ENCODE measurements around the gene TGM3.

TGM3 gene

DNA sequence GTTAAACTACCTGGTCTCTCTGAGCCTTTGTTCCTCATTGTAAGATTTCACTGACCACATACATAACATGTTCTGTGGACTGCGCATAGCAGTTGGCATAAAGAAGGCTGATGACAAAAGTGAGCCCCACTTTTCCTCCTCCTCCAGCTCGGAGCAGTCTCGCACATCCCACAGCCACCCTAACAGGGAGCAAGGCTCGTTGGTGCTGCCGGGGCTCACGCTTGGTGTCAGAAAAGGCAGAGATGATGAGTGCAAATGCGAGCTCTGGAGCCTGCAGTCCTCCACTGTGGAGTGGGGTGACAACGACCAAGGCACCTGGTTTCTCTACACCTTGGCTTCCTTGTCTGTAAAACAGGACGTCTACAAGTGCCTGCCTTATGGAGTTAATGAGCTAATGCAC, 9.7 kb downstream of the TGM3 start:
- no peak for DNase-seq (ENCODE audit: low spot score)

DNA sequence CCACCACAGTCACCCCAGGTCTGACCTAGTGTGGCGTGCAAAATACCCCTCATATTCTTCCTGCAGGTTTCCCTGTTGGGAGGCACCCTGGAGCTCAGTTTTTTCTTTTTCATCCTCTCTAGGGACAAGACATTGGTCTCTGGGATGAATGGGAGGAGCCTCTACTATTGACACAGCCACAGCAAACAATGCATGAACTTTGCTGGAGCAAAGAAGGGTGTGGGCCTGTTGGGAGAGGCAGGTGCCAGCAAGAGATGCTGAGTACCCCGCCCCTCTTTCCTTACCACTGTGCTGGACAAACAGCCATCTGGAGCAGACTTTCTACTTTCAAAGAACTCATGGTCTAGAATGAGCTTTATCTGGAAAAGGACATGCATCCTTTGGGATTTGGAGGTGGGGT, 10.1 kb downstream of the TGM3 start:
- no peak for DNase-seq (ENCODE audit: low spot score)

DNA sequence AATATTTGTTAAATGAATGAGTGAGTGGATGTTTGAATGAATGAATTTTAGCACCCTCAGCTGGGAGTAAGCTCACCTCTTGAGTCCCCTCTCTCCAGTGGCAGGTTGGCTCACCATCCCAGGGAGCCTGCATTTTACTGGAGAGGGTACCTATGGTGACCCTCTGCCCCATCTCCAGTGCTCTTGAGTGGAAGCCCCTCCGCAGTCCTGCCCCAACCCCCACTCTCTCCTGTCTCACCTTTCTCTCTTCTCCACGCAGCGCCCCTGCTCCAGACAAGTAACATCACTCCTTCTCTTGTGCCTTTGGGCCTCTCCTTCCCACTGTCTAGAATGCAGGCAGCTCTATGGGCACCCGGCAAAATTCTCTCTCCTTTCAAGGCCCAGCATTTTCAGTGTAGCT, 11.3 kb downstream of the TGM3 start:
- DNase-seq (ENCODE audit: low spot score): no peak

DNA sequence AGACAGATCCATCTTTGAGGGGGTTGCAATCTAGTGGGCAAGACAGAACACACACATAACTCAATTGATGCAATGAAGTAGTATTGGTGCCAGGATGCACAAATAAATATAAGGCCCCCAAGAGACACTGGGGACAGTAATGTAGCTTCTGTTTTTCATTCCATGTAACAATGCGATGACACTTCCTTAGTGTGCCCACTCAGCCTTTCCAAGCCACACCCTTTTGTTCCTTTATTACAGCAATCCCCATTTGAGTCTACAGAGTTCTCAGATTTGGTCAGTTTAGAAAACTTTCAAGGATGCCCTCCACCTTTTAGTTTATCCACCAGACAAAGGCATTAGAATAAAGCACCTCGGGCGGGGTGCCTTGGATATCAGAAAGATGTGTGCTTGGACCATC, 15.5 kb downstream of the TGM3 start:
- DNase-seq (ENCODE audit: low spot score): no peak

DNA sequence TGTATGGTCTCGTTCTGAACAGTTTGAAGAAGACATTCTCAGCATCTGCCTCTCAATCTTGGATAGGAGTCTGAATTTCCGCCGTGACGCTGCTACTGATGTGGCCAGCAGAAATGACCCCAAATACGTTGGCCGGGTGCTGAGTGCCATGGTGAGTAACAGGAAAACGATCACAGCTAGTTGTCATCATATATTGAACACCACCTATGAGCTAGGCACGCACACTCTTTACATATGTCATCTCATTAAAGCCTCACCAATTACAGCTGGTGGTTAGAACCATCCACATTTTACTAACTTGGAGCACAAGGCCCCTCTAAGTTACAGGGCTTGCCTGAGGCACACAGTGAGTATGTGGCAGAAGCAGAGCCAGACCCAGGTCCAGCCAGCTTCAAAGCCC, 17.1 kb downstream of the TGM3 start:
- DNase-seq (ENCODE audit: low spot score): no peak

DNA sequence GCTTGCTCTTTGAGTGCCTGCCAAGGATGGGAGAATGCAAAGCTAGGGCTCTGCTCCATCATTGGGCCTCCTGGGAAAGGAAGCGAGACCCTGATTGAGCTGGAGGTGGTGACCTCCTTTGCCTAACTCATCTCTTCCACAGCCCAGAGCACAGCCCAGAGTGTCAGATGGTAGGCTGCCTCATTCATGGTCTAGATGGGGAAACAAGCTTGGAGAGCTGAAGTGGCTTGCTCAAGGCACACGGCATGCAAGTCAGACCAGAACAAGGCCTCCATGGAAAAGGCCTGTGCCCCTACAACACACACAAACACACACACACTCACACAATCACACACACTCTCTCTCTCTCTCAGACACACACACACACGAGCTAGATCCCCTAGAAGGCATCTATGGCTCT, 17.5 kb downstream of the TGM3 start:
- no peak for DNase-seq (ENCODE audit: low spot score)

DNA sequence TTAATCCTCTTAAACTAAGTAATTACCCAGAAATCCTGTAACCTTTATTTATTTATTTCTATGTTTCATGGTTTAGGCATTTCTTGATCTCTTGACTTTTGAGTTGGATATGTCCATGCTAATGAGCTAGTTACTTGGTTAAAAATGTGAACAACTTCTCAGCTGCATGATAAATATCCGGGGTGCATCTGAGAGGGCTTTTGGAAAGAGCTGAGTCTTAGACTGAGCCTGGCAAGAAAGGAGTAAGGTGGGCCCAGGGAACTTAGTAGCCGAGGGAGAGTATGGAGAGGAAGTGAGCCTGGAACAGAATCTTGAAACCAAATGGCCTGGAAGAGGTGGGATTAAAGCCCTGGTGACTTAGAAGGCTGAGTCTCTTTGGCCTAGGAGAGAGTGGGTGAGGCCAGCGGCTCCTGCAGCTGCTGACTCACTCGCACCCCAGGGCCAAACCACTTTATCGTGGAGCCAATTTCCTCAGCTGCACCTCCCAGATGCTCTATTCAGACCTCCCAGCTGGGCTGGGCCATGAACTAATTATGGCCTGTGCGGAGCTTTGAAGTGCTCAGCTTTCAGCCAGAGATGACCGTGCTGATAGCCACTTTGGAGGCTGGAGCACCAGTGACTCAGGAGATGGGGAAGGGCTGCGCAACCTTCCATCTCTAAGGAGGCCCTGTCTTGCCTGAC, 19.1 kb downstream of the TGM3 start:
- DNase-seq (ENCODE audit: low spot score): peak; percentile 48

DNA sequence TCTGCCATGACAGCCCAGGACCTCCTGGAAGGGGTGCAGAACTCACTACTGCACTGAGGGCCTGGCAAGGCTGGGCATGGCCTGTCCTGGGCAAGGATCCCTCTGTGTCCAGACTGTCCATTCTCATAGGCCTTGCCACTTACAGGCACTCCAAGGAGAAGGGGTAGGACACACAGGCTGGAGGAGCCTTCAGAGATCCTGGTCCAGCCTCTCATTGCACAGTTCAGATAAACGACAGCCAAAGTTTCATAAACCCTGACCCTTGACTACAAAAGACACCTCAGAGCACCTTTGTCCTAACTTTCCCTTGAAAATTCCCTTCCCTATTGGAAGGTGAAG, 19.6 kb downstream of the TGM3 start:
- DNase-seq (ENCODE audit: low spot score): no peak

DNA sequence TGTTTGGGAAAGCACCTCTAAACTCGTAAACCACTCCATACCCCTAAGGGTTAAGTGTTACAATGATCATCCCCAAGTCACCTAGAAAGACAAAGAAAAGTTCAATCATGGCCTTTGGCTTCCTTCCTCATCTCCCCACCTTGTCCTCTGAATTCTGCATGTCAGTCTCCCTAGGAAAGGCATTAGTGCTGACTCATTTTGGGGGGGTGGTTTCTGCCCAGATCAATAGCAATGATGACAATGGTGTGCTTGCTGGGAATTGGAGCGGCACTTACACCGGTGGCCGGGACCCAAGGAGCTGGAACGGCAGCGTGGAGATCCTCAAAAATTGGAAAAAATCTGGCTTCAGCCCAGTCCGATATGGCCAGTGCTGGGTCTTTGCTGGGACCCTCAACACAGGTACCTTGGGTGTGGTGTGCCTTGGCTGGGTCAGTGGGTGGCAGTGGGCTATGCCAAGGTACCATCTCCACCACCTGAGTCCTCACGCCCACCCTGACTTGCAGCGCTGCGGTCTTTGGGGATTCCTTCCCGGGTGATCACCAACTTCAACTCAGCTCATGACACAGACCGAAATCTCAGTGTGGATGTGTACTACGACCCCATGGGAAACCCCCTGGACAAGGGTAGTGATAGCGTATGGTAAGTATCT, 21.2 kb downstream of the TGM3 start:
- DNase-seq (ENCODE audit: low spot score): no peak

DNA sequence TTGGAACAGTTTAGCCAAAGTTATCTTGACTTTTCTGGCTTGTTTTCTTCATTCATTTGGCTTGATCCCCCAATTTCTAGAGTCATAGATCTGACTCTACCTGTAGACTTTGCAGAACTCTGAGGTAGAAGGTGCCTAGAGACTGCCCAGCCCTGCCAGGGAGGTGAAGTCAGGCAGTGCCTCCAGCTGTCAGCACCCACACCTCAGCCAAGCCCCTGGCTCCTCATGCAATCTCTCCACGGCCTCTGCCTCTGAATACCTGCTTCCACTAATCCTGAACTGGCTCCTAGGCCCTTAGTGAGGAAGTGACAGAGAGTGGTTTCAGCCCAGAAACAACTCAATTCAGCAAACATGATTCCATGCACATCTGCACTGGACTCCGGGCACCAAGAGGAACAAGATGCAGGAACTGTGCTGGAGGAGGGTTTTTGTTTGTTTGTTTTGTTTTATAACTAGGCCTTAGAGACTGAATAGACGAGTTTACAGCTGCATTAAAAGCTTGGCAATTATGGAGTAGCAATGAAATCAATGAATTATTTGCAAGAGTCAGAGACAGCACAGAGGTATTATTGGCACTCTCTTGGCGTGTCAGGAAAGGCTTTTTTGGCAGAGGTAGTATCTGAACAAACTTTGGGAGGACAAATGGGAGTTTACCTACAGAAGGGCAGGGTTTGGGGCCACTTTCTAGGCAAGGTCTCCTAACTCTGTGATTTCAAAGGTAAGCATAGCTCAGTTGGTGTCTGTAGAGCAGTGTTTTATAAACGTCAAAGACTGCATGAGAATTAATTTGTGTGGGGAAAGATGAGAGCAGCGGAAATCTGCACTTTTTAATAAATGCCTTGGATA, 25.2 kb downstream of the TGM3 start:
- no peak for DNase-seq (ENCODE audit: low spot score)

DNA sequence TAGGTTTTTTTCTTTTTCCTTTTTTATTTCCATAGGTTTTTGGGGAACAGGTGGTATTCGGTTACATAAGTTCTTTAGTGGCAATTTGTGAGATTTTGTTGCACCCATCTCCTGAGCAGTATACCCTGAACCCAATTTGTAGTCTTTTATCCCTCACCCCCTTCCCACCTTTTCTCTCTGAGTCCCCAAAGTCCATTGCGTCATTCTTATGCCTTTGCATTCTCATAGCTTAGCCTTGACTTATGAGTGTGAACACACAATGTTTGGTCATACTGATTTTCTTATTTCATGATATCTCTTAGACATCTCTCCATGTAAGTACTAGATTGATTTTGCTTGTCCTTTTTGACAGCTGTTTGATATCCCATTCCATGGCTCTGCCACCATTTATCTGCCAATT, 27.2 kb downstream of the TGM3 start:
- no peak for DNase-seq (ENCODE audit: low spot score)

DNA sequence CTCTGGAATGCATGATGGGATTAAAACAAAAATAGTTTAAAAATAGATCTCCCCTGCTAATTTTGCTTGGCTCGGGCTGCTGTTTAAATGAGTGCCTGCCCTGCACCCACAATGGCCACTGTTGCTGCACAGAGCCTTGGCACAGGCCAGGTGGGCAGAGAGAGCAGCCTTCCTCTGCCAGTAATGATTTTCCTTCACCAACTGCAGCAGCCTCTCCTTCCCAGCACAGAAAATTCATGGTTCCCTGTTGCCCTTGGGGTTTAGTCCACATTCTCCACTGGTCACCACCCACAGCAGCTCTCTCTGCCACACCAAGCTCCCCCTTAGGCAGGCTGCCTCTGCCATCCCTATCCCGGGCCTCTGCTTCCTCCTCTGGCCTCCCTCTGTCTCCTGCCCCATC, 30.2 kb downstream of the TGM3 start:
- DNase-seq (ENCODE audit: low spot score): no peak

DNA sequence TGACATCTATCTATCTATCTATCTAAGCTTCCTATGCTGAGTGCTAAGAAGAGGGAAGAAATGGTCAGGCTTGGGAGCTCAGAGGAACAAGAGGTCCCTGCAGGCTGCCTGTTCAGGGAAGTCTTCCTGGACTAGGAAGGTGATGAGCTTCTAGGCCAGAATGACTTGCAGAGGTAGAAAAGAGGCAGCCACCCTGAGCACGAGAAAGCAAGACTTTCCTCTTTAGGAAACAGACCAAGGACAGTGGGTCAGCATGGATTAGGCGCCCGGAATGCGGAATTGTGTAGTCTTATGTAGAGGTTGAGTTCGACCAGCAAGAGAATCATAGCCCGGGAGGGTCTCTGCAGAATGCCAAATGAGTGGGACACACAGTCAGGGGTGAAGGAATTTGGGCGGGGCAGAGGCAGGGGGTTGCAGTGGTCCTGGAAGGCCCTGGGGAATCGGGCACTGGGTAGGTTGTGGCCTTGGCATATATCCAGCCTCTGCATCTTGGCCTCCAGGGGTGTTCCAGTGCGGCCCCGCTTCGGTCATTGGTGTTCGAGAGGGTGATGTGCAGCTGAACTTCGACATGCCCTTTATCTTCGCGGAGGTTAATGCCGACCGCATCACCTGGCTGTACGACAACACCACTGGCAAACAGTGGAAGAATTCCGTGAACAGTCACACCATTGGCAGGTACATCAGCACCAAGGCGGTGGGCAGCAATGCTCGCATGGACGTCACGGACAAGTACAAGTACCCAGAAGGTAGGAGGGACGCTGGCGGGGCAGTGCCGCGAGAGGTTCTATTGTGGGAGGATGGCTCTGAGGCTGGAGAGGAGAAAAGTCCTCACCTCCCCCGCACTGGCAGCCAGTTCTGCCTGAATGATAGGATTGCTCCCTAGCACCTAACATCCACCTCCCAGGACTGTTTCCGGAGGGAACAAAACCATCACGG, 32.1 kb downstream of the TGM3 start:
- no peak for DNase-seq (ENCODE audit: low spot score)

DNA sequence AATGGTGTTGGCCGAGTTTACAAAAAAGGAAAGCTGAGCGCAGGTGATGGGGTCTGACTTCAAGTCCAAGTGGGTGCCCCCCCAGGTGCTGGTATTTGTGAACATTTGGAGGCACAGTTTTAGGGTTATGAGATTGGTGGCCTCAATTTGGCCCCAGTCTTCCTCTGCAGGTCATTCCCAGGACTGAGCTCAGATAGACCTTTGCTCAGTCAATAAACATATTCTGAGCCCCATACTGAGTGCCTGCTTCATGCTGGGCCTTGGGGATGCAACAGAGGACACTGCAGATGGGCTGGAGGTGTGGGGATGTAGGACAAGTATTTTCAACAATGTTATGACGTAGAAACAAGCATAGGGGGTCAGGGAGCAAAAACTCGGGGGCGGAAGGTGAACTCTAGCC, 33.5 kb downstream of the TGM3 start:
- DNase-seq (ENCODE audit: low spot score): no peak

DNA sequence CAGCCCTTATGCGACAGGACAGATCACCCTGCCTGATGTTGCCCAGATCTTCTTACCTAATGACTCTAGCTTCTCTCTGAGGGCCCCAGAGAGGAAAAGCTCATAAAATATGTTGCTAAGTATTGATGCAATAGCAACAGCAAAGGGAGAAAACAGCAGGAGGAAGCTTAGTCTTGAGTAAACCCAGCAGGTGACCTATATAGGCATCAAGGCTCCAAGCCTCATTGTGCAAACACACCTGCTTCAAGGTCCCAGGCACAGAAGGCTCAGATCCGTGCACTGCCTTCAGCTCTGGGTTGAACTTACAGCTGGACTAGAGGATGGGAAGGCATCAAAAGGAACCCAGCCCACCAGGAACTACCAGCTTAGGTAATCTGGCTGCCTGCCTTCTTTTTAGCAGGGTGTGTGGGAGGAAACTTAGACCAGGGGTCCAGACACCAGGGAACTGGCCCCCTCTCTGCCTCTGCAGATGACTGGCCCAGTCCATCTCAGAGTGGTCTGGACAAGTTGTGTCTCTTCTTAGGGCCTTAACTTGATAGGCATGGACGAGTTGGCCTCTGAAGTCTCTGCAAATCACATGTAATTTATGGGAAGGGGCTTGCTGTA, 34.4 kb downstream of the TGM3 start:
- DNase-seq (ENCODE audit: low spot score): no peak

DNA sequence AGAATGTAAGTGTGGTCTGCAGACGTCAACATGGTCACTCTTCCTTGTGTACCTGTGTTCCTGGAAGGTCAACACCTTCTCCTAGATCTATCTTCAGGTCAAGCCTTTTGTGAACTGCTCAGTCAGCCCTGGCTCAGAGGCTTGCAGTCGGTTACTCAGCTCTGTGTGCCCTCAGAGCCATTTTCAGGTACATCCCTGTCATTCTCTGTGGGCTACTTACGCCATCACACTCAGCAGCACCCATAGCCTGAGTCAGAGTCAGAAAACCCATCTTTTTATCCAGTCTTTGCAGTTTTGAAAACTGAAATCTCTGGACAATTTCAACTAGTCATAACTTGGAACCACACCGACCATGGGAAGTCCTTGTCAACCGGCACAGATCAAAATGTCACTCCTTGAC, 35.3 kb downstream of the TGM3 start:
- no peak for DNase-seq (ENCODE audit: low spot score)

DNA sequence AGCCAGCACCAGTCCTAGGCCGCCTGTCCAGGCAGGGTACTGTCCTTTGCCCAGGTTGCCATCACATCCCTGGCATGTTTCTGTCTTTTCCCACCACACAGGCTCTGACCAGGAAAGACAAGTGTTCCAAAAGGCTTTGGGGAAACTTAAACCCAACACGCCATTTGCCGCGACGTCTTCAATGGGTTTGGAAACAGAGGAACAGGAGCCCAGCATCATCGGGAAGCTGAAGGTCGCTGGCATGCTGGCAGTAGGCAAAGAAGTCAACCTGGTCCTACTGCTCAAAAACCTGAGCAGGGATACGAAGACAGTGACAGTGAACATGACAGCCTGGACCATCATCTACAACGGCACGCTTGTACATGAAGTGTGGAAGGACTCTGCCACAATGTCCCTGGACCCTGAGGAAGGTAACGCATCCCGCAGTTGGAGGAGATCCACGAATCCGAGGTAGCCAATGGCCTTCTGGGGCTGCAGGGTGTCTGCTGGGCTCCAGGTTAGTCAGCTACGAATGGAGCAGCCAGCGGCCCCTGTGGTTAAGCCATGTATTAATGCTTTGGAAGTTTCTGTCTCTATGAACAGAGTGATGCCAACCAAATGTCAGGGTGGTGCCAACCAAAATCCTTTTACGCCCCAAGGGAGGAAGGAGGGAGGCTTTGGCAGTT, 36.2 kb downstream of the TGM3 start:
- no peak for DNase-seq (ENCODE audit: low spot score)

DNA sequence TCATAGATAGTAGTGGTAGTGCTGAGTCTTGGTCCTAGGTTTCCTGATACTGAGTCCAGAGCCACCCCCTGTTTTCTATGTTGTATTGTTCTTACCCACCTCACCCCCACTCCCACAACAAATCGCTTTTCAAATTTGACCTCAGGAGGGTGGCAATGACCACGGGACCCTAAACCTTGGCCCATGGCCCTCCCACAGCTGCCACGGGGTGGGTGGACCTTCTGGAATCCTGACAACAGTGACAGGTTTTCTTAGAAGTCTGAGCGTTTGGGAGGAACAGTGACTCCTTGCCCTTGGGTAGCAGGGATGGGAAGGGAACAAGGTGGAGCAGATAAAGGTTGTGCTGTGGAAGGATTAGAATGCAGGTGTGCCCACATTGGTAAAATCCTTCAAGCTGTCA, 36.9 kb downstream of the TGM3 start:
- no peak for DNase-seq (ENCODE audit: low spot score)

DNA sequence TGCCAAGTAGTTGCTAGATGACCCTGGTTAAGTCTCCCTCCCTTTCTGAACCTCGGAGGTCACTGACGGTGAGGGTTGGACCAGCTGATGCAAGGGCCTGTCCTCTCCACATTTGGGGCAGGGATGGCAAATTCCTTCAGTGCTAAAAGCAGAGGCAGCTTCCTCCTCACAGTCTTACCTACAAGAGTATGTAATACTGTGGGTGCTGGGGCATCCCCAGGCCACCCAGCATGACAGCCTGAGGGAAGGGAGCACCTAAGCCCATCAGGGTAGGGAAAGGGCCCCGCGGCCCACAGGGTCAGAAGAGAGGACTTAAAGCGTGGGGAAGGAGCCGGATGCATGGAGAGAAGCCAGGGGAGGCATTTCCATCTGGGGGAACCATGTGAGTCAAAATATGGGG, 38.0 kb downstream of the TGM3 start:
- no peak for DNase-seq (ENCODE audit: low spot score)

DNA sequence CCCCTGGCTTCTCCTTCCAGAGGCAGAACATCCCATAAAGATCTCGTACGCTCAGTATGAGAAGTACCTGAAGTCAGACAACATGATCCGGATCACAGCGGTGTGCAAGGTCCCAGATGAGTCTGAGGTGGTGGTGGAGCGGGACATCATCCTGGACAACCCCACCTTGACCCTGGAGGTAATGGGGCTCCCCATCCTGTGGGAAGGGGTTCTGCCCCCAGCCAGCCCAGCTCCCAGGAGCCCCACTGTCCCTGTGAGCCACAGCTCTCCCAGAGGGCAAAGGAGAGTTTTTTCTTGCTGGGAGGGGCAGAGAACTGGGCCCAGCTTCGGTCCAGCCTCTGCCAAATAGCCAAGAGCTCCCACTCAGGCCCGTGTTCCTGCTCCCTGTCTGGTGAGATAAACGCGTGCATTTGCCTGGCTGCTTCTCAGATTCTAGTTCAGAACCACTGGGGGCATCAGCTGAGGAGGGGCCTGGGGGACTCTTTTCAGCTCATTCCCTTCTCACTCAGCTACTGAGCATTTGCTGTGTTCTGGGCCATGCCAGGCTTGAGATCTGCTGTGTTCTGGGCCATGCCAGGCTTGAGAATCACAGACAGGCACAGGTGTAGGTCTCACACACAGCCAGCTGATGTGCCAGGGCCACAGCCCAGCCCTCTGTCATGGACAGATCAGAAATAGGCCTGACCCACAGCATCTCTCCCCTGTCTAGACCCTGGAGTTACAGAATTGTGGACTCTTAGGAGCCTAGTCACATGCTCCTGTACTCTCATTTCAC, 39.5 kb downstream of the TGM3 start:
- DNase-seq (ENCODE audit: low spot score): no peak

DNA sequence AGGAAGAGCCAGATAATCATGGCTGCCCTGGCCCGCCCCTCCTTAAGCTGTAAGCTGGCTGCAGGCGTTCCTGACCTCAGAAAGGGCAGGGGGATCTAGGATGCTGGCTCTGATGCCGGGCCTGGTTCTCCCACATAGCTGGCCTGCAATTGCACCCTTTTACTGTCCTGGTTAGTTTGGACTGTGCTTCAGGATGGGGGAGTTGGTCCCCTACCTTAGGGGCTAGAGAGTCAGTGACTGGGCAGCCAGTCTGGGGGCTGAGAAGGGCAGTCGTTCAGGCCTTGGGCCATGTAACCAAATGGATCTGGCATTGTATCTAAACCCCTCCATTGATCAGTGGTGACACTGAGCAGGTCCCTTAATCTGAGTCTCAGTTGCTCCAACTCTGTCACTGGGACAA, 40.7 kb downstream of the TGM3 start:
- DNase-seq (ENCODE audit: low spot score): no peak
